Fibroblast of the aortic adventitia (primary cell): ENCODE data around the gene TTC17. TPM values are rescaled to one million over a fixed set of nuclear protein-coding genes. Genes with fewer than 3 reads are reported as not detected.
"Not testable (repeated sequence)": the region's sequence is repeated elsewhere in the genome, so short reads cannot be mapped to it uniquely, and the experiment has no call there.

Experiments
- DNase-seq: peaks from one replicate; pipeline ENCODE4 v3.0.0-alpha.2; 2010; ENCODE audit warnings: low read depth
- H3K4me3 ChIP-seq: 2 replicates; pipeline ENCODE4 v1.5.1; 2011; ENCODE audit warnings: low read depth, mild to moderate bottlenecking, control low read depth, low read length, moderate library complexity
- total RNA-seq: library from RNA; depleted of rRNA; stranded (reverse); fragments of >200 nt; gene quantifications from 2 replicates; pipeline ENCODE4 v1.2.3, GENCODE V29; 2012; ENCODE audit warnings: low replicate concordance
- TF ChIP-seq, protein P1 (sequence below): IDR thresholded peaks from 2 replicates; pipeline ENCODE4 v1.5.1; 2011; ENCODE audit warnings: mild to moderate bottlenecking, low read length, control low read depth, inconsistent platforms; ENCODE audit not compliant: insufficient read depth

TTC17 gene
- total RNA-seq, 1 donor = 76.9 TPM

- TF ChIP-seq, protein P1, sequence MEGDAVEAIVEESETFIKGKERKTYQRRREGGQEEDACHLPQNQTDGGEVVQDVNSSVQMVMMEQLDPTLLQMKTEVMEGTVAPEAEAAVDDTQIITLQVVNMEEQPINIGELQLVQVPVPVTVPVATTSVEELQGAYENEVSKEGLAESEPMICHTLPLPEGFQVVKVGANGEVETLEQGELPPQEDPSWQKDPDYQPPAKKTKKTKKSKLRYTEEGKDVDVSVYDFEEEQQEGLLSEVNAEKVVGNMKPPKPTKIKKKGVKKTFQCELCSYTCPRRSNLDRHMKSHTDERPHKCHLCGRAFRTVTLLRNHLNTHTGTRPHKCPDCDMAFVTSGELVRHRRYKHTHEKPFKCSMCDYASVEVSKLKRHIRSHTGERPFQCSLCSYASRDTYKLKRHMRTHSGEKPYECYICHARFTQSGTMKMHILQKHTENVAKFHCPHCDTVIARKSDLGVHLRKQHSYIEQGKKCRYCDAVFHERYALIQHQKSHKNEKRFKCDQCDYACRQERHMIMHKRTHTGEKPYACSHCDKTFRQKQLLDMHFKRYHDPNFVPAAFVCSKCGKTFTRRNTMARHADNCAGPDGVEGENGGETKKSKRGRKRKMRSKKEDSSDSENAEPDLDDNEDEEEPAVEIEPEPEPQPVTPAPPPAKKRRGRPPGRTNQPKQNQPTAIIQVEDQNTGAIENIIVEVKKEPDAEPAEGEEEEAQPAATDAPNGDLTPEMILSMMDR = no peak
- H3K4me3 ChIP-seq = no peak overlapping the region
- DNase-seq = no peak
Measured at GRCh38 chr11:43399983-43400630, 41.4 kb downstream of the TTC17 start.

GRCh38 chr11:43401252-43401651 lies 42.5 kb downstream of the TTC17 start:
- no peak overlapping the region for H3K4me3 ChIP-seq
- TF ChIP-seq, protein P1 = no peak
- no peak for DNase-seq

DNA sequence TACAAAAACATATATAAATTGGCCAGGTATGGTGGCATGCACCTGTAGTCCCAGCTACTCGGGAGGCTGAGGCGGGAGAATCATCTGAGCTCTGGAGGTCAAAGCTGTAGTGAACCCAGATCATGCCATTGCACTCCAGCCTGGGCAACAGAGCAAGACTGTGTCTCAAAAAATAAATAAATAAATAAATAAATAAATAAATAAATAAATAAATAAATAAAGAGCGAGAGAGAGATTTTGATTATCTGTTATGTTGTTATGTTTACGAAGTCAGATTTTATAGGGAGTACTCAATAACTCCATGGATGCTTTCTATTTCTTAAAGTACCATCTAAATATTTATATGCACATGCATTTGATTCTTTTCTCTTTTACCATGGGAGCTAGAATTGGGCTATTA lies 43.1 kb downstream of the TTC17 start:
- H3K4me3 ChIP-seq, DNase-seq: not testable (repeated sequence)

GRCh38 chr11:43403357-43404231 lies 44.9 kb downstream of the TTC17 start:
- DNase-seq = no peak
- H3K4me3 ChIP-seq = no peak overlapping the region
- TF ChIP-seq, protein P1 = no peak

- TF ChIP-seq, protein P1 = no peak
- no peak for DNase-seq
Measured at GRCh38 chr11:43404406-43404805, 45.7 kb downstream of the TTC17 start.

DNA sequence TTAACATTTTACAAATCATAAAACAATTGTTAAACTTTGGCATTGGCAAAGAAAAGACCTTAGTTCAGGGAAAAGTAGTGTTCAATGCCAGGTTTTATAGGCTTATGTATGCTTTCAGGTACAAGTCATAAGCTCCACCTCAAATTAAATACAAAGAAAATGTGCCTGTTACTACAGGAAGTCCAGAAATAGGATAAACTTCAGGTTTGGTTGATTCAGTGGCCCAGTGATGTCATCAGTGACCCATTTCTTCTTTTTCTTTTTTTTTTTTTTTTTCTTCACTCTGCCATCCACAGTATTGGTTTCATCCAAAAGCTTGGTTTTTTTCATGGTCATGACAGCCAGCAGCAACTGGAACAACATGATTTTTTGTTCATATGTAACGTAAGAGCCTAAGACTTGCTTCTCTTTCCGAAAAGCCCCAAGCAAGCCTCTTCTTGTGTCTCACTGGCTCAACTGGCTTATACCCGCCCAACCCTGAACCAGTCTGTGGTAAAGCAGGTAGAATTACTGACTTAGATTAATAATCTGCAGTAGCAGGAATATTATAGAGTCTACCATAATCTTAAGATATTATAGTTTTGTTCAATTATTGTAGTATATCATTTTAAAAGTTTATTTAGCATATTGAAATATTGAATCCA lies 46.2 kb downstream of the TTC17 start:
- H3K4me3 ChIP-seq = no peak overlapping the region
- TF ChIP-seq, protein P1 = no peak
- no peak for DNase-seq

More at GRCh38 chr11:43404406-43404805, 45.7 kb downstream of the TTC17 start:
- no peak overlapping the region for H3K4me3 ChIP-seq

GRCh38 chr11:43408277-43408676 lies 49.6 kb downstream of the TTC17 start:
- no peak for DNase-seq
- H3K4me3 ChIP-seq = no peak overlapping the region
- TF ChIP-seq, protein P1 = no peak
